Mesenchymal stem cell (in vitro differentiated cells and primary cell): Measurements from ENCODE around the gene EDRF1.

Experiments used
- DNase-seq: peaks from one replicate; pipeline ENCODE4 v3.0.0-alpha.2; 2013
- H2AFZ ChIP-seq: one replicate; pipeline ENCODE4 v1.6.1; 2013; ENCODE audit warnings: low read depth, mild to moderate bottlenecking, control low read depth, inconsistent platforms, low read length, moderate library complexity
- H2AK5ac ChIP-seq: 2 replicates; pipeline ENCODE4 v1.6.1; 2013; ENCODE audit warnings: low read length, moderate library complexity, mild to moderate bottlenecking, inconsistent platforms; ENCODE audit not compliant: severe bottlenecking
- H2BK120ac ChIP-seq: one replicate; pipeline ENCODE4 v1.6.1; 2013; ENCODE audit warnings: low read depth, mild to moderate bottlenecking, inconsistent platforms, low read length, moderate library complexity
- H2BK12ac ChIP-seq, 2 experiments: one replicate each; pipeline ENCODE4 v1.6.1; 2013; ENCODE audit warnings: inconsistent platforms in 2 of 2, low read length in 2 of 2, mild to moderate bottlenecking in 2 of 2, moderate library complexity in 2 of 2, control low read depth in 1 of 2
- H2BK15ac ChIP-seq: one replicate; pipeline ENCODE4 v1.6.1; 2013; ENCODE audit warnings: mild to moderate bottlenecking, low read depth, inconsistent platforms; ENCODE audit not compliant: poor library complexity, severe bottlenecking
- H2BK5ac ChIP-seq: 2 replicates; pipeline ENCODE4 v1.6.1; 2013; ENCODE audit warnings: low read depth, mild to moderate bottlenecking, low read length, control low read depth, inconsistent platforms; ENCODE audit not compliant: poor library complexity, severe bottlenecking
- H3K14ac ChIP-seq, 2 experiments: one replicate each; pipeline ENCODE4 v1.6.1; 2013; ENCODE audit warnings: inconsistent platforms in 2 of 2, low read length in 2 of 2, control low read depth in 1 of 2, mild to moderate bottlenecking in 1 of 2, moderate library complexity in 1 of 2
- H3K18ac ChIP-seq, 2 experiments: one replicate each; pipeline ENCODE4 v1.6.1; 2013; ENCODE audit warnings: inconsistent platforms in 2 of 2, low read length in 2 of 2, control low read depth in 1 of 2, low read depth in 1 of 2, mild to moderate bottlenecking in 1 of 2
- H3K23ac ChIP-seq, 2 experiments: one replicate each; pipeline ENCODE4 v1.6.1; 2013; ENCODE audit warnings: inconsistent platforms in 2 of 2, low read length in 2 of 2, mild to moderate bottlenecking in 2 of 2, moderate library complexity in 2 of 2, control low read depth in 1 of 2
- H3K27ac ChIP-seq: 2 replicates; pipeline ENCODE4 v1.5.1; 2013; ENCODE audit warnings: mild to moderate bottlenecking, moderate library complexity, low read length, control low read depth, inconsistent platforms; ENCODE audit not compliant: poor library complexity, severe bottlenecking
- H3K27me3 ChIP-seq, 2 experiments: 2 replicates each; pipeline versions ENCODE4 v1.6.1 to v1.7.0; 2013; ENCODE audit warnings: low read length in 2 of 2, mild to moderate bottlenecking in 2 of 2, moderate library complexity in 2 of 2, control low read depth in 1 of 2, inconsistent platforms in 1 of 2; ENCODE audit not compliant: control insufficient read depth in 1 of 2, insufficient read depth in 1 of 2
- H3K36me3 ChIP-seq, 2 experiments: 2 replicates each; pipeline versions ENCODE4 v1.6.1 to v1.7.0; 2013; ENCODE audit warnings: low read length in 2 of 2, control low read depth in 1 of 2, inconsistent platforms in 1 of 2, low read depth in 1 of 2, mild to moderate bottlenecking in 1 of 2; ENCODE audit not compliant: insufficient read depth in 2 of 2, control insufficient read depth in 1 of 2
- H3K4ac ChIP-seq, 2 experiments: one replicate each; pipeline ENCODE4 v1.6.1; 2013; ENCODE audit warnings: inconsistent platforms in 2 of 2, low read length in 2 of 2, mild to moderate bottlenecking in 2 of 2, moderate library complexity in 2 of 2, control low read depth in 1 of 2, low read depth in 1 of 2
- H3K4me1 ChIP-seq: 2 replicates; pipeline ENCODE4 v1.6.1; 2013; ENCODE audit warnings: low read depth, low read length, control low read depth; ENCODE audit not compliant: control insufficient read depth, insufficient read depth
- H3K4me2 ChIP-seq: 2 replicates; pipeline ENCODE4 v1.6.1; 2013; ENCODE audit warnings: low read length, mild to moderate bottlenecking, inconsistent platforms; ENCODE audit not compliant: poor library complexity, severe bottlenecking
- H3K4me3 ChIP-seq, 2 experiments: 2 replicates each; pipeline versions ENCODE4 v1.5.1 to v1.7.0; 2013; ENCODE audit warnings: low read length in 2 of 2, mild to moderate bottlenecking in 2 of 2, control low read depth in 1 of 2, low read depth in 1 of 2; ENCODE audit not compliant: insufficient read depth in 1 of 2
- H3K79me1 ChIP-seq: replicated peaks from 2 replicates; pipeline ENCODE4 v1.6.1; 2013; ENCODE audit warnings: mild to moderate bottlenecking, control low read depth, low read length, inconsistent platforms; ENCODE audit not compliant: poor library complexity, severe bottlenecking
- H3K9ac ChIP-seq: 2 replicates; pipeline ENCODE4 v1.7.0; 2013; ENCODE audit warnings: mild to moderate bottlenecking, low read length, moderate library complexity
- H3K9me3 ChIP-seq: 2 replicates; pipeline ENCODE4 v1.7.0; 2013; ENCODE audit warnings: mild to moderate bottlenecking, low read length; ENCODE audit not compliant: control insufficient read depth
- H4K8ac ChIP-seq: one replicate; pipeline ENCODE4 v1.6.1; 2013; ENCODE audit warnings: inconsistent platforms, mild to moderate bottlenecking, low read length, moderate library complexity
- H4K91ac ChIP-seq: one replicate; pipeline ENCODE4 v1.6.1; 2013; ENCODE audit warnings: mild to moderate bottlenecking, low read length, inconsistent platforms
- WGBS: methylation state at CpG from one replicate; pipeline ENCODE4 v1.1.7; 2013; ENCODE audit warnings: mixed read lengths; 5-methylcytosine and 5-hydroxymethylcytosine counted together

The EDRF1 gene

DNA sequence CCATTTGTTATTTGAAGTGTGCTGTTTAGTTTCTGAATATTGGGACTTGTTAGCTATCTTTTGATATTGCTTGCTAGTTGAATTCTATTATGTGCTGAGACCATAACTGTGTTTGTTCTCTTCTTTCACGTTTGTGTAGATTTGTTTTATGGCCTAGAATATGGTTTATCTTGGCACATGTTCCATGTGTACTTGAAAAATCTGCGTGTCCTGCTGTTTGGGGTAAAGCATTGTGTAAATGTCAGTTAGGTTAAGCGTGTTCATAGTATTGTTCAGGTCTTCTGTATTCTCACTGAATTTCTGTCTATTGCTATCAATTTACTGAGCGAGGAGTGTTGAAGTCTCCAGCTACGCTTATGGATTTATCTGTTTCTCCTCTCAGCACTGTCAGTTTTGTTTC is 36.7 kb downstream of the EDRF1 start:
- Histone ChIP-seq H3K14ac (no peak overlapping the region), H3K4me1 (no peaks in the 10 kb centered on the region)

DNA sequence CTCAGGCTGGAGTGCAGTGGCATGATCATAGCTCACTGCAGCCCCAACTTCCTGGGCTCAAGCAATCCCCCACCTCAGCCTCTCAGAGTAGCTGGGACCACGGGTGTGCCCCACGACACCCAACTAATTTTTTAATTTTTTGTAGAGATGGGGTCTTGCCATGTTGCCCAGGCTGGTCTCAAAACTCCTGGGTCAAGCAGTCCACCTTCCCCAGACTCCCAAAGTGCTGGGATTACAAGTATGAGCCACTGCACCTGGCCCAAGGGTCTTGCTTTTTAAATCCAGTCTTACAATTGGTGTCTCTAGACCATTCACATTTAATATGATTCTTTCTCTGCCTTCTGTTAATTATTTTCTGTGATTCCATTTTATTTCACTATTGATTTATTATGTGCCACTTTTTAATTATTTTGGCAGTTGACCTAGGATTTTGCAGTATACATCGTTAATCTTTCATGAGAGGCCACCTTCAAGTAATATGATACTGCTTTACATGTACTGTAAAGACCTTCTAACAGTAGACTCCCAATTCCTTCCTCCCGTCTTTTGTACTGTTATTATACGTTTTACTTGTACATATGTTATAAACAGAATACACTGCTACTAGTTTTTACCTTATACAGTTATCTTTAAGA is 37.5 kb downstream of the EDRF1 start:
- Histone ChIP-seq H3K4me2 (no peak overlapping the region), H3K27ac (no peak overlapping the region), H2BK5ac (no peak overlapping the region), H2BK120ac (no peak overlapping the region), H4K8ac (no peak overlapping the region), H3K14ac (no peak overlapping the region), H3K18ac (no peak overlapping the region), H3K36me3 (peaks cover 23 to 96% of the 10 kb centered on the region in 2 experiments), H2BK12ac (no peak overlapping the region), H3K79me1 (peaks cover 19% of the 10 kb centered on the region), H3K4me1 (no peaks in the 10 kb centered on the region), H3K4me3 (no peak overlapping the region), H2AK5ac (no peak overlapping the region), H4K91ac (no peak overlapping the region), H3K27me3 (no peaks in the 10 kb centered on the region), H3K4ac (no peak overlapping the region), H3K9me3 (no peaks in the 10 kb centered on the region), H2AFZ (no peak overlapping the region), H3K9ac (no peak overlapping the region), H2BK15ac (no peak overlapping the region), H3K23ac (no peak overlapping the region)
- WGBS, result 93% methylated on average over 3 of the region's 5 CpGs
- no peak for DNase-seq

More for the DNA sequence above, 36.7 kb downstream of the EDRF1 start:
- Histone ChIP-seq H3K18ac (no peak overlapping the region), H3K9me3 (no peaks in the 10 kb centered on the region), H4K8ac (no peak overlapping the region), H2BK15ac (no peak overlapping the region), H2BK120ac (no peak overlapping the region), H3K79me1 (peaks cover 24% of the 10 kb centered on the region), H3K4ac (no peak overlapping the region), H2BK12ac (no peak overlapping the region), H3K9ac (no peak overlapping the region), H3K4me2 (no peak overlapping the region), H3K23ac (no peak overlapping the region), H4K91ac (no peak overlapping the region), H3K4me3 (no peak overlapping the region), H2AFZ (no peak overlapping the region), H3K36me3 (peaks cover 28 to 96% of the 10 kb centered on the region in 2 experiments), H3K27me3 (no peaks in the 10 kb centered on the region), H3K27ac (no peak overlapping the region), H2BK5ac (no peak overlapping the region), H2AK5ac (no peak overlapping the region)
- WGBS, result 95% methylated on average over 5 of the region's 5 CpGs
- DNase-seq, result no peak

DNA sequence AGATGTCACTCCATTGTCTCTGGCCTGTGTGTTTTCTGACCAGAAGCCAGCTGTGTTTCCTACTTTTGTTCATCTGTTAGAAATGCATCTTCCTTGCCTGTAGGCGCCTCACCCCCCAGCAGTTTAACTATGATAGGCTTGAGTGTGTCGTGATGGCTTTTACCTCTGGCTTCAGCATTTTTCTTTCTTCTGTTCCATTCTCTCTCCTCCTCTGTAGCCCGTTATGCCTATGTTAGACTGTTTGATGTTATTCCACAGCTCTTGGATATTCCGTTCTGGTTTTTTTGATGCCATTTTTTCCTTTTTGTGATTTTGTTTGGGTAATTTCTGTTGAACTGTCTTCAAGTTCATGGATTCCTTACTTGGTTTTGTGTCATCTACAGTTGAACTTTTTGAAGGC is 38.2 kb downstream of the EDRF1 start:
- Histone ChIP-seq H3K27me3 (no peaks in the 10 kb centered on the region), H3K23ac (no peak overlapping the region), H3K79me1 (peaks cover 17% of the 10 kb centered on the region), H2BK5ac (no peak overlapping the region), H2AK5ac (no peak overlapping the region), H3K18ac (no peak overlapping the region), H2BK120ac (no peak overlapping the region), H2BK15ac (no peak overlapping the region), H3K9ac (no peak overlapping the region), H3K4ac (no peak overlapping the region), H4K8ac (no peak overlapping the region), H3K36me3 (peaks cover 22 to 96% of the 10 kb centered on the region in 2 experiments), H3K27ac (no peak overlapping the region), H3K4me2 (no peak overlapping the region), H2BK12ac (no peak overlapping the region), H3K9me3 (no peaks in the 10 kb centered on the region), H4K91ac (no peak overlapping the region), H3K4me1 (no peaks in the 10 kb centered on the region), H3K14ac (no peak overlapping the region), H2AFZ (no peak overlapping the region), H3K4me3 (no peak overlapping the region)
- 98% methylated on average over 4 of the region's 4 CpGs for WGBS
- DNase-seq, result no peak

DNA sequence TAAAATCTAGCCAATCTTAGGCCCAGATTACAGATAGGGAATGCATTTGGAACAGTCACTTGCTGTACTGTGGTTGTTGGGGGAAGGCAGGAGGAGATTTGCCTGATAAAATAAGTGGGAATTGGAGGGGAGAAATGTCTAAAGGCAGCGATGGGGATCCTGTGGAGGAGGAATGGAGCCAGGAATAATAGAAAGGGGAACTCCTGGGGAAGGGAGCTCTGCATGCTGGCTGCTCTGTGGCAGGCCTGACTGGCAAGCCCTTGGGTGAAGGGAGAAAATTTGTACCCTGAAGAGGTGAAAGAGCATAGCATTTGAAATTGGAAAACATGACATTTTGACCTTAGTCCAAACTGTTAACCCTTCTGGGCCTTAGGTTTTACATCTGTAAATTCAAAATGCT is 42.5 kb downstream of the EDRF1 start:
- Histone ChIP-seq H2BK15ac (no peak overlapping the region), H3K4me3 (no peak overlapping the region), H3K9me3 (no peaks in the 10 kb centered on the region), H3K27ac (no peak overlapping the region), H2BK12ac (no peak overlapping the region), H3K9ac (no peak overlapping the region), H2AK5ac (no peak overlapping the region), H3K18ac (no peak overlapping the region), H2AFZ (no peak overlapping the region), H4K91ac (no peak overlapping the region), H4K8ac (no peak overlapping the region), H3K14ac (no peak overlapping the region), H3K4ac (no peak overlapping the region), H3K27me3 (no peaks in the 10 kb centered on the region), H3K36me3 (peaks cover 26 to 91% of the 10 kb centered on the region in 2 experiments), H3K79me1 (peaks cover 12% of the 10 kb centered on the region), H2BK5ac (no peak overlapping the region), H3K4me1 (no peaks in the 10 kb centered on the region), H3K23ac (no peak overlapping the region), H3K4me2 (no peak overlapping the region), H2BK120ac (no peak overlapping the region)
- no peak for DNase-seq
- WGBS, result 97% methylated on average over 1 of the region's 1 CpG
